ENCODE results near the gene PODN. TPM values are rescaled to one million over a fixed set of nuclear protein-coding genes. Genes with fewer than 3 reads are reported as not detected.

PODN gene
- total and polyA plus RNA-seq, 2 experiments from 2014 or later, result 3.9 to 9.2 TPM

DNA sequence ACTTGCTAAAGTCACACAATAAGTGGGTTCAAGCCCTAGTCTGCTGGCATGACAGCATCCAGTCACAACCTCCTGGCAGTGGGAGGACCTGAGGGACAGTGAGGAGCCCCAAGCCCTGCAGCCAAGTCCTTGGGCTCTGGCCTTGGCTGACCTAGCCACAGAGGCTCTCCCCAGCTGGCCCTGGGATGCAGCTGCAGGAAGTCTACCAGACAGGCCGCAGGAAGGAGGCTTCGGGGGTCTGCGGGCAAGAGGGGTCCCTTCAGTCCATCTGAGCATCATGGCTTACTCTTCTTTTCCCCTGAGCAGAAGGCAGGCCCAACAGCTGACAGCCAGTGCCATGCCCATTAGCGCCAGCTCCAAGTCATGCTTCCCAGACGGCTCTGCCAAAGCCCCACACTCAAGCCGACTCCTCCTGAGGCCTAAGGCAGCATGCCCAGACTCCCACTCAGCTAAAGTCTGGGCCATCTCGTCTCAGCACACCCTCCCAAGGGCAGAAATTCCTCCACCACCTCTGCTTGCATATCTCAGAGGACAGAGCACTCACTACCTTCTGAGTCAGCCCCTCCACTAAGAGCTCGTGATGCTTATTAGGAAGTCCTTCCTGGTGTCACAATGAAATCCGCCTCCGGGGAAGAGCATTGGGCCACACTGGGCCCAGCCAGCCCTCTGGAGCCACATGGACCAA lies 60.3 kb downstream of the PODN start:
- TF ChIP-seq EZH2phosphoT487 (IDR thresholded peaks at IDR 0.05; ENCODE audit: low read depth, severe bottlenecking, unreplicated experiment), result no peak
- no peak for TF ChIP-seq EZH2 (IDR thresholded peaks at IDR 0.05; ENCODE audit: borderline replicate concordance)
- no peak for TF ChIP-seq CTCF (IDR thresholded peaks at IDR 0.05; ENCODE audit: poor library complexity)
- WGBS (ENCODE audit: low lambda C conversion rate, missing lambda C conversion rate), result 89% methylated on average over 10 of the region's 10 CpGs
- Histone ChIP-seq H3K4me3 (no peak overlapping the region), H3K27ac (no peak overlapping the region), H3K4me1 (ENCODE audit: insufficient read depth) (peaks cover 36% of the 10 kb centered on the region), H4K20me1 (ENCODE audit: insufficient read depth, poor library complexity, severe bottlenecking) (no peaks in the 10 kb centered on the region), H3K9me3 (ENCODE audit: low read depth) (no peaks in the 10 kb centered on the region), H3K4me2 (peak overlapping the region; percentile 23), H3K79me2 (no peaks in the 10 kb centered on the region), H3K36me3 (replicated peaks; ENCODE audit: insufficient read depth, low read depth) (no peaks in the 10 kb centered on the region), H2AFZ (no peak overlapping the region), H3K9me2 (replicated peaks; ENCODE audit: insufficient read depth) (no peaks in the 10 kb centered on the region), H3K27me3 (no peaks in the 10 kb centered on the region)
- no peak for DNase-seq (ENCODE audit: low spot score)

DNA sequence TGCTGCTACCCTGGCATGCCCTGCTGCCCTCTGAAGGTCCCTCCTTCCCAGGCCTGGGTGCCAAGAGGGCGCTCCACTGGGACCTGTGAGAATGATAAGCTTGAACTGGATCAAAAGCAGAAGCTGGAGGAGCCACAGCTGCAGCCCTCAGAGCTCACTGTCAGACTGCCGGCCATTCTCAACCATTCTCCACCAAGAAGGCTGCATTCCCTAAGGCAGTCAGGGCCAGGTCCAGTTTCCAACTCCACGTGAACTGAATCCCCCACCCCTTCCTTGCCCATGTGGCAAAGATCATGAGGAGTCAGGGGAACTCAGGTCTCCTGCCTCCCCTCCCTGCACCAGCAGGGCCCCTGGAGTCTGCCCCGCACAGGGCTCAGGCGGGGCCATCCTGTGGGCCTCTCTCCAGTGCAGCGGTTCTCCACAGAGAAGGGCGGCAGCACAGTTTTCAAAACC lies 61.0 kb downstream of the PODN start:
- H4K20me1 ChIP-seq (ENCODE audit: insufficient read depth, poor library complexity, severe bottlenecking), result no peaks in the 10 kb centered on the region
- no peaks in the 10 kb centered on the region for H3K9me3 ChIP-seq (ENCODE audit: low read depth)
- no peak overlapping the region for H3K27ac ChIP-seq
- no peaks in the 10 kb centered on the region for H3K9me2 ChIP-seq (replicated peaks; ENCODE audit: insufficient read depth)
- no peaks in the 10 kb centered on the region for H3K79me2 ChIP-seq
- H3K36me3 ChIP-seq (replicated peaks; ENCODE audit: insufficient read depth, low read depth), result no peaks in the 10 kb centered on the region
- H3K4me1 ChIP-seq (ENCODE audit: insufficient read depth), result peaks cover 36% of the 10 kb centered on the region
- 85% methylated on average over 7 of the region's 7 CpGs for WGBS (ENCODE audit: low lambda C conversion rate, missing lambda C conversion rate)
- no peak overlapping the region for H3K4me2 ChIP-seq
- no peaks in the 10 kb centered on the region for H3K27me3 ChIP-seq
- H2AFZ ChIP-seq, result no peak overlapping the region
- no peak for DNase-seq (ENCODE audit: low spot score)
- H3K4me3 ChIP-seq, result no peak overlapping the region
- no peak for TF ChIP-seq EZH2phosphoT487 (IDR thresholded peaks at IDR 0.05; ENCODE audit: low read depth, severe bottlenecking, unreplicated experiment)
- TF ChIP-seq CTCF (IDR thresholded peaks at IDR 0.05; ENCODE audit: poor library complexity), result no peak
- TF ChIP-seq EZH2 (IDR thresholded peaks at IDR 0.05; ENCODE audit: borderline replicate concordance), result no peak

- Histone ChIP-seq H3K9me3 (ENCODE audit: low read depth) (no peaks in the 10 kb centered on the region), H3K27me3 (no peaks in the 10 kb centered on the region), H2AFZ (no peak overlapping the region), H4K20me1 (ENCODE audit: insufficient read depth, poor library complexity, severe bottlenecking) (no peaks in the 10 kb centered on the region), H3K9me2 (replicated peaks; ENCODE audit: insufficient read depth) (no peaks in the 10 kb centered on the region), H3K4me3 (no peak overlapping the region), H3K4me2 (no peak overlapping the region), H3K79me2 (no peaks in the 10 kb centered on the region), H3K4me1 (ENCODE audit: insufficient read depth) (peaks cover 36% of the 10 kb centered on the region), H3K36me3 (replicated peaks; ENCODE audit: insufficient read depth, low read depth) (no peaks in the 10 kb centered on the region), H3K27ac (peak overlapping the region; percentile 47)
- no peak for TF ChIP-seq EZH2phosphoT487 (IDR thresholded peaks at IDR 0.05; ENCODE audit: low read depth, severe bottlenecking, unreplicated experiment)
- WGBS (ENCODE audit: low lambda C conversion rate, missing lambda C conversion rate), result 91% methylated on average over 18 of the region's 19 CpGs
- no peak for DNase-seq (ENCODE audit: low spot score)
Measured at GRCh38 chr1:53123453-53124140, 61.6 kb downstream of the PODN start.

DNA sequence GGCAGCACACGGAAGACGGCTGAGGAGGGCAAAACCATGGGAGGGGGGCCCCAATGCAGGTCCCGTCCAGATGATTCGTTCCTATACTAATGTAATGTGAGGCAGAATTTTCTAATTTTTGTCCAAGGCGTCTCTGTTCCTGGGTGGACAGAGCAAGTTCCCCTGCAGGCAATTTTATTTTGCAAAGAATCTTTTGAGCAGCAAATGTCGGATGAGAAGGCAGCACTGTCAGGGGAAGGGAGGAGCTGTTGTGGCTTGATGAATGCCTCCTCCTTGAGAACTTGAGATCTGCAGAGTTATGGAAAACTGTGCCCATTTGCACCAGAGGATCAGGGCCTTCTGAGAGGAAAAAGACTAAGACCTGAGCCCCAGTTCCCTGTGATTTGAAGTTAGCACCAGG lies 63.1 kb downstream of the PODN start:
- Histone ChIP-seq H3K4me3 (no peak overlapping the region), H4K20me1 (ENCODE audit: insufficient read depth, poor library complexity, severe bottlenecking) (no peaks in the 10 kb centered on the region), H3K79me2 (no peaks in the 10 kb centered on the region), H3K27ac (no peak overlapping the region), H3K4me1 (ENCODE audit: insufficient read depth) (peaks cover 36% of the 10 kb centered on the region), H2AFZ (no peak overlapping the region), H3K9me3 (ENCODE audit: low read depth) (no peaks in the 10 kb centered on the region), H3K9me2 (replicated peaks; ENCODE audit: insufficient read depth) (no peaks in the 10 kb centered on the region), H3K4me2 (no peak overlapping the region), H3K36me3 (replicated peaks; ENCODE audit: insufficient read depth, low read depth) (no peaks in the 10 kb centered on the region), H3K27me3 (no peaks in the 10 kb centered on the region)
- WGBS (ENCODE audit: low lambda C conversion rate, missing lambda C conversion rate), result 81% methylated on average over 6 of the region's 6 CpGs
- TF ChIP-seq EZH2 (IDR thresholded peaks at IDR 0.05; ENCODE audit: borderline replicate concordance), result no peak
- no peak for TF ChIP-seq CTCF (IDR thresholded peaks at IDR 0.05; ENCODE audit: poor library complexity)
- TF ChIP-seq EZH2phosphoT487 (IDR thresholded peaks at IDR 0.05; ENCODE audit: low read depth, severe bottlenecking, unreplicated experiment), result no peak
- no peak for DNase-seq (ENCODE audit: low spot score)

All from hepatocyte (in vitro differentiated cells).